H9 (cell line): ENCODE measurements around the gene PCSK1. TPM values are rescaled to one million over a fixed set of nuclear protein-coding genes. Genes with fewer than 3 reads are reported as not detected.

Experiments used
- DNase-seq: peaks from one replicate; pipeline ENCODE4 v3.0.0-alpha.2; 2017
- H2AFZ ChIP-seq: one replicate; pipeline ENCODE4 v1.6.1; 2013; ENCODE audit warnings: mild to moderate bottlenecking, low read length, control low read depth, moderate library complexity
- H2AK5ac ChIP-seq: 2 replicates; pipeline ENCODE4 v1.6.1; 2013; ENCODE audit warnings: low read length, control low read depth, mixed read lengths; ENCODE audit not compliant: insufficient read length
- H2BK120ac ChIP-seq: one replicate; pipeline ENCODE4 v1.6.1; 2013; ENCODE audit warnings: low read depth, mild to moderate bottlenecking, low read length, control low read depth, inconsistent platforms; ENCODE audit not compliant: poor library complexity, severe bottlenecking
- H2BK12ac ChIP-seq: 2 replicates; pipeline ENCODE4 v1.6.1; 2013; ENCODE audit warnings: low read length, control low read depth, mixed read lengths, low read depth; ENCODE audit not compliant: insufficient read length
- H2BK15ac ChIP-seq: 2 replicates; pipeline ENCODE4 v1.6.1; 2013; ENCODE audit warnings: low read depth, low read length, control low read depth
- H2BK20ac ChIP-seq: one replicate; pipeline ENCODE4 v1.6.1; 2013; ENCODE audit warnings: low read depth, mild to moderate bottlenecking, low read length, control low read depth, inconsistent platforms; ENCODE audit not compliant: poor library complexity, severe bottlenecking
- H2BK5ac ChIP-seq: 2 replicates; pipeline ENCODE4 v1.6.1; 2013; ENCODE audit warnings: low read length, control low read depth, mixed read lengths; ENCODE audit not compliant: insufficient read length
- H3K14ac ChIP-seq: 2 replicates; pipeline ENCODE4 v1.6.1; 2013; ENCODE audit warnings: low read length, control low read depth; ENCODE audit not compliant: insufficient read depth
- H3K18ac ChIP-seq: 2 replicates; pipeline ENCODE4 v1.6.1; 2013; ENCODE audit warnings: low read depth, mild to moderate bottlenecking, mixed read lengths, low read length, control low read depth; ENCODE audit not compliant: insufficient read length
- H3K23ac ChIP-seq: 2 replicates; pipeline ENCODE4 v1.6.1; 2013; ENCODE audit warnings: low read length, control low read depth, mixed read lengths, low read depth; ENCODE audit not compliant: insufficient read length
- H3K23me2 ChIP-seq: 2 replicates; pipeline ENCODE4 v1.6.1; 2013; ENCODE audit warnings: low read depth, mild to moderate bottlenecking, mixed read lengths, low read length, control low read depth; ENCODE audit not compliant: insufficient read length, poor library complexity, severe bottlenecking
- H3K27ac ChIP-seq: 2 replicates; pipeline ENCODE4 v1.5.1; 2013; ENCODE audit warnings: low read length, control low read depth, mixed read lengths, low read depth; ENCODE audit not compliant: insufficient read length
- H3K27me3 ChIP-seq: 2 replicates; pipeline ENCODE4 v1.6.1; 2013; ENCODE audit warnings: low read length, control low read depth, inconsistent platforms; ENCODE audit not compliant: insufficient read depth
- H3K4ac ChIP-seq: 2 replicates; pipeline ENCODE4 v1.6.1; 2013; ENCODE audit warnings: low read depth, mild to moderate bottlenecking, control low read depth, inconsistent platforms, low read length, moderate library complexity
- H3K4me1 ChIP-seq: 2 replicates; pipeline ENCODE4 v1.6.1; 2013; ENCODE audit warnings: low read length, control low read depth, inconsistent platforms; ENCODE audit not compliant: insufficient read depth
- H3K4me2 ChIP-seq: 2 replicates; pipeline ENCODE4 v1.6.1; 2013; ENCODE audit warnings: low read length, control low read depth, mixed read lengths; ENCODE audit not compliant: insufficient read length, insufficient read depth
- H3K56ac ChIP-seq: 2 replicates; pipeline ENCODE4 v1.6.1; 2013; ENCODE audit warnings: low read depth, mild to moderate bottlenecking, mixed read lengths, low read length, control low read depth; ENCODE audit not compliant: insufficient read length
- H3K79me1 ChIP-seq: 2 replicates; pipeline ENCODE4 v1.6.1; 2013; ENCODE audit warnings: low read depth, mild to moderate bottlenecking, moderate library complexity, low read length, control low read depth, inconsistent platforms; ENCODE audit not compliant: insufficient read depth, poor library complexity, severe bottlenecking
- H3K79me2 ChIP-seq: 2 replicates; pipeline ENCODE4 v1.6.1; 2013; ENCODE audit warnings: low read length, control low read depth, inconsistent platforms; ENCODE audit not compliant: insufficient read depth
- H3K9ac ChIP-seq: 2 replicates; pipeline ENCODE4 v1.6.1; 2013; ENCODE audit warnings: low read length, control low read depth, mixed read lengths; ENCODE audit not compliant: insufficient read length; ENCODE audit errors: extremely low read depth
- H3K9me3 ChIP-seq: one replicate; pipeline ENCODE4 v1.6.1; 2013; ENCODE audit warnings: low read depth, low read length, inconsistent platforms; ENCODE audit not compliant: control insufficient read depth
- H3T11ph ChIP-seq: one replicate; pipeline ENCODE4 v1.6.1; 2013; ENCODE audit warnings: mild to moderate bottlenecking, low read length, control low read depth, inconsistent platforms
- H4K20me1 ChIP-seq: one replicate; pipeline ENCODE4 v1.6.1; 2013; ENCODE audit not compliant: control insufficient read depth, insufficient read length, insufficient read depth
- H4K5ac ChIP-seq: 2 replicates; pipeline ENCODE4 v1.6.1; 2013; ENCODE audit warnings: low read depth, mild to moderate bottlenecking, mixed read lengths, low read length, control low read depth; ENCODE audit not compliant: insufficient read length
- H4K8ac ChIP-seq: replicated peaks from 2 replicates; pipeline ENCODE4 v1.6.1; 2013; ENCODE audit warnings: low read length, control low read depth, mixed read lengths, low read depth; ENCODE audit not compliant: insufficient read length
- H4K91ac ChIP-seq: 2 replicates; pipeline ENCODE4 v1.6.1; 2013; ENCODE audit warnings: low read depth, mild to moderate bottlenecking, moderate library complexity, mixed read lengths, low read length, control low read depth; ENCODE audit not compliant: insufficient read length
- H3K27ac Mint-ChIP-seq, 3 experiments: 2 replicates in 2 of 3; 3 replicates in 1 of 3; pipeline ENCODE4 v1.8.0; 2020 to 2021; ENCODE audit warnings: mixed read lengths in 3 of 3, mild to moderate bottlenecking in 1 of 3, moderate library complexity in 1 of 3
- H3K27me3 Mint-ChIP-seq: 2 replicates; pipeline ENCODE4 v1.8.0; 2021; ENCODE audit warnings: low read depth, mild to moderate bottlenecking, moderate library complexity, mixed read lengths
- H3K36me3 Mint-ChIP-seq, 3 experiments: 2 replicates in 2 of 3; 3 replicates in 1 of 3; pipeline ENCODE4 v1.8.0; 2020 to 2021; ENCODE audit warnings: low read depth in 3 of 3, mixed read lengths in 3 of 3; ENCODE audit not compliant: insufficient read depth in 1 of 3
- H3K4me1 Mint-ChIP-seq, 2 experiments: 2 replicates each; pipeline ENCODE4 v1.8.0; 2020; ENCODE audit warnings: mixed read lengths in 2 of 2
- H3K4me3 Mint-ChIP-seq, 2 experiments: 2 replicates in 1 of 2; 3 replicates in 1 of 2; pipeline ENCODE4 v1.8.0; 2020 to 2021; ENCODE audit warnings: mild to moderate bottlenecking in 2 of 2, mixed read lengths in 2 of 2, moderate library complexity in 1 of 2
- H3K9me3 Mint-ChIP-seq, 2 experiments: 2 replicates in 1 of 2; 3 replicates in 1 of 2; pipeline ENCODE4 v1.8.0; 2020; ENCODE audit warnings: mild to moderate bottlenecking in 2 of 2, mixed read lengths in 2 of 2, moderate library complexity in 1 of 2
- WGBS: extraction: QIAGEN DNeasy Blood & Tissue Kit; methylation state at CpG from one replicate; pipeline ENCODE4 v1.1.7; 2013; ENCODE audit warnings: missing lambda C conversion rate, low lambda C conversion rate, mixed read lengths; ENCODE audit not compliant: insufficient read length; ENCODE audit errors: extremely low coverage; 5-methylcytosine and 5-hydroxymethylcytosine counted together
- total RNA-seq: library from RNA; stranded (reverse); gene quantifications from 2 replicates; pipeline ENCODE4 v1.2.1, GENCODE V29; 2021
- TF ChIP-seq, protein P1 (sequence below): fragments of 200-600 bp; sonication (generic); conservative IDR thresholded peaks from 3 replicates; pipeline ENCODE4 v1.8.0; 2021; ENCODE audit warnings: antibody characterized with exemption, mild to moderate bottlenecking

PCSK1 gene
- total RNA-seq, 1 experiment from 2014 or later: 2.9 TPM

DNA sequence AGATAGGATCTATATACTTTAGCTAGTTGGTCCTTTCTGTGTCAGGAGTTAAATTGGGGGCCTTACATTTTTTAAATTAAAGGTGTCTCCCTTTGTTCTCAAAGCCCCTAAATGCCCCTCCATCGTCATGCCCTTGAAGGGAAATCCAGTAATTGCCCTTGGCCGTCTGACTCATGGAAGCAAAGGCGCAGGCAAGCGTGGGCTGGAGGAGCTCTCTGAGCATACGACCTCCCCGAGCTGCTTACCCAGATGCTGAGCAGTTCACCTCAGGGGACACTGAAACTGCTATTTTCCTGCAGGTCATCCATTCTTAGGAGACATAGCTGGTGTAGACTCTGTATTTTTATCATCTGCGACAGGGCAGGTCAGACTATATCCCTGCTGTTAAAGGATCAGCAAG lies 23.0 kb downstream of the PCSK1 start:
- TF ChIP-seq, protein P1, sequence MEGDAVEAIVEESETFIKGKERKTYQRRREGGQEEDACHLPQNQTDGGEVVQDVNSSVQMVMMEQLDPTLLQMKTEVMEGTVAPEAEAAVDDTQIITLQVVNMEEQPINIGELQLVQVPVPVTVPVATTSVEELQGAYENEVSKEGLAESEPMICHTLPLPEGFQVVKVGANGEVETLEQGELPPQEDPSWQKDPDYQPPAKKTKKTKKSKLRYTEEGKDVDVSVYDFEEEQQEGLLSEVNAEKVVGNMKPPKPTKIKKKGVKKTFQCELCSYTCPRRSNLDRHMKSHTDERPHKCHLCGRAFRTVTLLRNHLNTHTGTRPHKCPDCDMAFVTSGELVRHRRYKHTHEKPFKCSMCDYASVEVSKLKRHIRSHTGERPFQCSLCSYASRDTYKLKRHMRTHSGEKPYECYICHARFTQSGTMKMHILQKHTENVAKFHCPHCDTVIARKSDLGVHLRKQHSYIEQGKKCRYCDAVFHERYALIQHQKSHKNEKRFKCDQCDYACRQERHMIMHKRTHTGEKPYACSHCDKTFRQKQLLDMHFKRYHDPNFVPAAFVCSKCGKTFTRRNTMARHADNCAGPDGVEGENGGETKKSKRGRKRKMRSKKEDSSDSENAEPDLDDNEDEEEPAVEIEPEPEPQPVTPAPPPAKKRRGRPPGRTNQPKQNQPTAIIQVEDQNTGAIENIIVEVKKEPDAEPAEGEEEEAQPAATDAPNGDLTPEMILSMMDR: no peak
- Histone ChIP-seq H3K4ac (no peak overlapping the region), H3K56ac (no peak overlapping the region), H2BK12ac (no peak overlapping the region), H3K79me1 (no peaks in the 10 kb centered on the region), H4K8ac (no peak overlapping the region), H2BK120ac (no peak overlapping the region), H3K4me2 (no peak overlapping the region), H2BK15ac (no peak overlapping the region), H3K23me2 (no peaks in the 10 kb centered on the region), H3K9me3 (no peaks in the 10 kb centered on the region), H4K91ac (no peak overlapping the region), H3K79me2 (no peaks in the 10 kb centered on the region), H2AFZ (no peak overlapping the region), H3K14ac (no peak overlapping the region), H3T11ph (no peak overlapping the region), H3K27me3 (no peaks in the 10 kb centered on the region), H3K18ac (no peak overlapping the region), H4K20me1 (no peaks in the 10 kb centered on the region), H3K9ac (no peak overlapping the region), H2AK5ac (no peak overlapping the region), H3K27ac (no peak overlapping the region), H3K4me1 (no peaks in the 10 kb centered on the region), H2BK20ac (no peak overlapping the region), H4K5ac (no peak overlapping the region), H2BK5ac (no peak overlapping the region), H3K23ac (no peak overlapping the region)
- H3K36me3 Mint-ChIP-seq: no peaks in the 10 kb centered on the region
- no peak overlapping the region for H3K4me3 Mint-ChIP-seq
- no CpG with 5 or more reads among the region's 7 CpGs for WGBS
- no peaks in the 10 kb centered on the region for H3K9me3 Mint-ChIP-seq
- no peak for DNase-seq
- no peaks in the 10 kb centered on the region for H3K27me3 Mint-ChIP-seq
- H3K27ac Mint-ChIP-seq: no peak overlapping the region
- peaks cover 4 to 5% of the 10 kb centered on the region in 2 experiments; a peak in 2 of 4 replicates for H3K4me1 Mint-ChIP-seq
